HG02885 (cell line): ENCODE results near the gene PACS1.
"Not testable (repeated sequence)": the region's sequence is repeated elsewhere in the genome, so short reads cannot be mapped to it uniquely, and the experiment has no call there.

ENCODE experiments used
- ATAC-seq: cut with Tn5 transposase; IDR thresholded peaks from one replicate; pipeline ENCODE4 v1.9.1; 2021; ENCODE audit warnings: mild to moderate bottlenecking; ENCODE audit not compliant: unreplicated experiment, poor library complexity

The PACS1 gene

GRCh38 chr11:66069715-66070603 lies at the start of gene PACS1:
Gene PACS1 (plus strand): TSS chr11:66070272. CDS start chr11:66070487, 215 bp downstream.
- ATAC-seq, result peak; percentile 60

- no peak for ATAC-seq
Observed at GRCh38 chr11:66020618-66021357, 49.3 kb upstream of the PACS1 start.

- ATAC-seq, result peak; percentile 46
Observed at GRCh38 chr11:66022401-66023185, 47.5 kb upstream of the PACS1 start.

DNA sequence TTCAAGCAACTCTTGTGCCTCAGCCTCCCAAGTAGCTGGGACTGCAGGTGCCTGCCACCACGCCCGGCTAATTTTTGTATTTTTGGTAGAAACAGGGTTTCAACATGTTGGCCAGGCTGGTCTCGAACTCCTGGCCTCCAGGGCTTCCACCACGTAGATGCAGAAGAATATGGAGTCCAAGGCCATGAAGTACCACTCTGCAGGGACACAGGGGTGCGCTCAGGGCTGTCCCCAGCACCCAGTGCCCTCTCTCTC lies 47.0 kb upstream of the PACS1 start:
- not testable (repeated sequence) for ATAC-seq

DNA sequence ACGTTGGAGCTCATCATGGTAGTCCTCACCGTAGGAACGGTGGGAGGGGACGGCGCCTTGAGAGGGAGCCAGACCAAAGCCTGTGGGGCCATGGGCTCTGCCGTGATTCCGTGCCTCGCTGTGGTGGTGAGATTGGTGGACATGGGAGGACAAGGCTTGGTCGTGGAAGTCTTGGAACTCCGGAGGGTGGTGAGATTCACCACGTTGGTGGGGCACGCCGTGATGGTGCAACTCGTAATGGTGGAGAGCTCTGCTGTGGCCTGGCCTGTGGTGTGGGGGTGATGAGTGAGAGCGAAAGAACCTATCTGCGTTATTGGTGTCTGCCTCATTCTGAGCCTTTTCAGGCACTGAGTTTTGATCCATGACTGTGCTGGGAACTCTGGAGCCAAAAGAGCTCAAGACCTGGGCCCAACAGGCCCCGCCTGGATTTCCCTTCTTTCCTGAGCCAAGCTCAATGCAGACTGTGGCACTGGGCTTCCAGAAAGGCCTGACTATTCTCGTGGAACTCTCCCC lies 44.0 kb upstream of the PACS1 start, which contains the start of gene CATSPER1:
Gene CATSPER1 (minus strand): TSS at position 463 of the 513 bp plus-strand sequence. CDS start 100 bp downstream, at position 363.
- ATAC-seq, result no peak

- ATAC-seq, result no peak
Observed at GRCh38 chr11:66032957-66033735, 36.9 kb upstream of the PACS1 start.

DNA sequence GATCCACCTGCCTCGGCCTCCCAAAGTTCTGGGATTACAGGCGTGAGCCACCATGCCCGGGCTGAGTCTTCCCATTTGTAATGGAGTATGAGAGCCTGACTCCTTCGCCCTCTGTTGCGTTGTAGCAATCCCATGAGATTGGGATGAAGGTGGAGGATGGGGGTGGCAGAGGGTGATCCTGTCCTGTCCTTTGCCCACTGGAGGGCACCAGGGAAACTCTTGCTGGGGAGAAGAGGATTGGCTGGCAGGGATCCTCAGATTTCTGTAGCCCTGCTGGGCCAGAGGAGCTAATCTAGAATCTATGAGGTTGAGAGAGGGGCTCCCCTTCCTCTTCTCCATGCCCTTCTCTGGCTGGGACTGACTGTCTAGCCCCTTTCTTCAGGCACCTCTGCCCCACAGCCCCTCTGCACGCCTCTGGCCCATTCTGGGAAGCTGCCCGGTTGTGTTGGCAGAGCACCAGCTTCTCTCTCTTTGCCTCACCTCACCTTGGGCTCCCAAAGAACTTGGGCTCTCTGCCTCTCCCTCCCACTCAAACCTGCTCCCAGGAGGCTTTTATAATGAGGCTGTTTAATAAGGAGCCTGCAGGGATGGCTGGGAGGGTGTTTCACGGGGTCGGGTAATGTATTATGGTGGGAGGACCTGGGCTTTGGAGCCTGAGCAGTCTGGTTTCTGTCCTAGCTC lies 34.3 kb upstream of the PACS1 start:
- ATAC-seq, result no peak

GRCh38 chr11:66036334-66036710 lies 33.8 kb upstream of the PACS1 start:
- ATAC-seq, result no peak

DNA sequence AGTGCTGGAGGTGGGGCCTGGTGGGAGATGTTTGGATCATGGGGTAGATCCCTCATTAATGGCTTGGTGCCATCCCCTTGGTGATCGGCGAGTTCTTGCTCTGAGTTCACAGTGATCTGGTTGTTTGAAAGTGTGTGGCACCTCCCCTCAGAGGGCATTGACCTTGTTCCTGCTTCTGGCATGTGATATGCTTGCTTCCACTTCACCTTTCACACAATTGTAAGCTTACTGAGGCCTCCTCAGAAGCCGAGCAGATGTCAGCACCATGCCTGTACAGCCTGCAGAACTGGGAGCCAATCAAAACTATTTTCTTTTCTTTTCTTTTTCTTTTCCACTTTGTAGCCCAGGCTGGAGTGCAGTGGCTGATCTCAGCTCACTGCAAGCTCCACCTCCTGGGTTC lies 32.7 kb upstream of the PACS1 start:
- no peak for ATAC-seq

DNA sequence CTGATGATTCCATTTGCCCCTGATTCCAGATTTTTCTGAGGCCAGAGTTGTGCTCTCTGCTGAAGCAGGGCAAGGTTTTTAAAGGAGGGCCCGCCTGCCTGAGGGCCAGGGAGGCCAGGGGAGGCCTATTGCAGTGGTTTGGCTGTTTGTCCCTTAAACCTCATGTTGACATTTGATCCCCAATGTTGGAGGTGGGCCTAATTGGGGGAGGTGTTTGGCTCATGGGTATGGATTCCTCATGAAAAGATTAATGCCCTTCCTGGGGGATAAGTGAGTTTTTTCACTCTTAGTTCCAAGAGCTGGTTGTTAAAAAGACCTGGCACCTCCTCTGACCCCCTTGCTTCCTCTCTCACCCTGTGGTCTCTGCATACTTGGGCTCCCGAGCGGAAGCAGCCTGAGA lies 30.3 kb upstream of the PACS1 start:
- ATAC-seq, result no peak

- no peak for ATAC-seq
Observed at GRCh38 chr11:66042227-66042995, 27.7 kb upstream of the PACS1 start.

DNA sequence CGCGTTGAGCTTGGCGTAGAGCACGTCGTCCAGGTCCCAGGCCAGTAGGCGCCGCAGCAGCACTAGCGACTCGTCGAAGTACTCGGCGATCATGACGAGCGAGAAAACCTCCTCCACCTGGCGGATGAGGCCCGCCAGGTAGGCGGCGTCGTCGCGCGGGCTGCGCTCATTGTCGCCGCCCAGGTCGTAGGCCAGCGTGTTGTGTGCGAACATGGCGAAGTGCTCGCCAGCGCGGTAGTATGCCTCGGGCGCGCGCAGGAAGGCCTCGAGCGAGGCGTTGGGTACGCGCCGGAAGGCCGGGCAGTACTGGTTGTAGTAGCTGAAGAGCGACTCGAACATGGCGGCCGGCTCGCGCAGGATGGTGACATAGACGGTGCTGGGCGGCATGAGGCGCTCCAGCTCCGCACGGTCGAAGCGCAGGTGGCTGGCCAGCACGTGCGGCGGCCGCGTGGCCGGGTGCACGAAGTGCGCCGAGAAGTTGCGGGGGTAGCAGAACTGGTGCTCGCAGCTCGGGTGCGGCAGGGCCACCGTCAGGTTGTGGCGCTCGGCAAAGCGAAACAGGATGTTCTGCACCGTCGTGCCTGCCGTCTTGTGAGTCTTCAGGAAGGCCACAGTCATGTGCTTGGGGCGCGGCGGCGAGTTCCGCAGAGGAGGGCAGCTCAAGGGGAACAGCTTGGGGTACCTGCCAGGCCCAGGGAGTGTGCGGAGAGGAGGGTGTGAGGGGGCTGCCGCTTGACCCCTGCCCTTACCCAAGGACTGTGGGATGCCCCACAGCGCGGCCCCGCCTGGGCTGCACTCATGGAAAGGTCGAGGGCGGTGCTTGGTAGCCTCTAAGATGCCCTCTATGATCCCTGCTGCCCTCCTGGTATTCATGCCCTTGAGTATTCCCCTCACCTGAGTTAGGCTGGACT lies 26.8 kb upstream of the PACS1 start:
- no peak for ATAC-seq

- no peak for ATAC-seq
Observed at GRCh38 chr11:66044757-66045156, 25.3 kb upstream of the PACS1 start.

- no peak for ATAC-seq
Observed at GRCh38 chr11:66045177-66045639, 24.9 kb upstream of the PACS1 start.

DNA sequence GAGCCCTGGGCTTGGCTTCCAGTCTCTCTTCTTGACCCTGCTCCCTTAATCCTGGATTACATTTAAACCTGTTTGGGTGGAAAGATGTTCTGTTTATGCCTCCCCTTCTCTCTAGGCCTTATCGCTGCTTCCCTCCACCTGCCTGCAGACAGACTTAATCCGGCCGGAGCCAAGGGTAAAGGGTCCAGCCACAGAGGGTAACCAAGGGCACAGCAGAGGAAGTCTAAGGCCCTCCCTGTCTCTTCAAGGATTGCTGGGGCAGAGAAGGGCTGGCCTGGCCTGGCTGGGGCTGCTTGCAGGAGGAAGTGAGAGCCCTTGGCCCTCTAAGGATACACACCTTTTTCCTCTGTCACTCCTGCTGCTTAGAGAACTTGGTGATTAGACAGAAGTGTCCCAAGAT lies 23.2 kb upstream of the PACS1 start:
- no peak for ATAC-seq

GRCh38 chr11:66047541-66048365 lies 22.3 kb upstream of the PACS1 start:
- no peak for ATAC-seq
